EL (cell line): ENCODE measurements around the gene KISS1.

Experiments used
- DNase-seq: peaks from one replicate; pipeline ENCODE4 v3.0.0-alpha.2; 2016

Gene KISS1

GRCh38 chr1:204217648-204218000 lies 21.3 kb upstream of the KISS1 start:
- DNase-seq: no peak

DNA sequence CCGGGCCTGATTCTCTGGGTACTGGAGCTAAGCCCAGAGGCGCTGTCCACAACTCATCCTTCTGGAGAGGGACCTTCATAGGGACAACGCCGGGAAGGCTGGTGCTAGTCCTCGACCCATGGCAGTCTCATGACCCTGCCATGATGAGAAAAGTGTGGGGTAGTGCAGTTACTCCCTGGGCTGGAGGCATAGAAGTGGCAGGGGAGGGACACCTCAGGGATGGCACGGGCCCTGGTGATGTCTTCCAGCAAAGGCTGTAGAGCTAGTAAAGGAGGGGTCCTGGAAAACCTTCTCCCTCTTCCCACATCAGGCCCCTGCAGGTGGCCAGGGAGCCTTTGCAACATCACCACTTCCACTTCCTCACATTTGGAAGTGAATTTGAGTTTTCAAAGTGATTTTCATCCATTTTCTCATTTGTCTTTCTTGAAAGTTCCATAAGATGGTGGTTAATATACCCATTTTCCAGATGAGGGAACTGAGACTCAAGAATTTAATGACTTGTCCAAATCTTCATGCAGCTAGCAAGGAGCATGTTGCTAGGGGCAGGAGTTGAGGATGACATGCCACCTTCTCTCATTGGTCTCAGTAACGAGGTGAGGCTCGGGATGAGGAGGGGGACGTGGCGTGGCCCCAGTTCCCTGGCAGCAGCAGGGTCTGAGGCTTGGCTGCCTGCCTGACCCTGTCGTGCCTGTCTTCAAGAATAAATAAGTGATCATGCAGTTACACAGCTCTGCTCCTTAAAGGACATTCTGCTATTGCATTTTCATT lies 20.8 kb upstream of the KISS1 start:
- no peak for DNase-seq

GRCh38 chr1:204216236-204216635 lies 19.9 kb upstream of the KISS1 start:
- no peak for DNase-seq

DNA sequence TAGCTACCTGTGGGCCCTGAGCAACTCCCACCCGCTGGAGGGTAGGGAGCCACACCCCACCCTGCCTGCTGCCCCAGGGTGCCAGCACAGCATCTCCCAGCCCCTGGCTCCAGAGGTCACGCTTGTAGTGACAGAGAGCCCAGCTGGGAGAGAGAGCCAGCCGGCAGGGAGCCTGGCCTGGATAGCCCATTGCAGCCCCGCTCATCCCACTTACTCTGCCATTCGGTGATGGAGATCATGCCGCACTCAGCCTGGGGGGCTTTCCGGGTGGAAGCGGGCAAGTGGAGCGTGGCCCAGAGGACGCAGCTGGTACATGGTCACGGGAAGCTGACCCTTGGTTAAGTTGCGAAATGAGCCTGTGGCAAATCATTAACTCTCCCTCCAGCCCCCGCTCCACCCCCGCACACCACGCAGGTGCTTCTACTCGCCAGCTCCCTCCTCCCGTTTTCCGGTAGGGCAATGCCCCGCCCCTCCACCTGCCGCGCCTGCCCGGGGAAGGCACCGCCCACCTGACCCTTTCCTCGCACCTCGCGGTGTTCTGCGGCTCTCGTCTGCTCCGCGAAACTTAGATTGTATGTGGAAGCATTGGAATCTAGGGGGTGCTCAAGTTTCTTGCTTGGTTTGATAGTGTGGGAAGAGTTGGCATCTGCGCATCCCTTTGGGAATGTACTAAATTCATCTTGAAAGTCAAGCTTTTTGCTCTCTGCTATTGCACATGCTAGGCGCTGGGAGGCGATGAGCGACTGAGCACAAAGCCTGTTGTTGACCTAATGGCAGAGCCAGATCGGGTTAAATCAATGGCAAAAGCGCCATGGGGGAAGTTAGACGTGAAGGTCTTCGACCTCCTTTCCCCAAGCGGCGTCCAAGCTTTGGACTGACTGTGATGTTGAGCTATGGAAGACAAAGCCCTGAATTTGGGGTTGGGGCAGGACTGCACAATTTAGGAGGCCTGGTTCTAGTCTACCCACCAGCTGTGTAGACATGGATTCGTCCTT lies 17.7 kb upstream of the KISS1 start, which contains the start of gene GOLT1A:
Gene GOLT1A (minus strand): TSS at position 321 of the 995 bp plus-strand sequence. CDS start 82 bp downstream, at position 239.
- peak; percentile 86 for DNase-seq

GRCh38 chr1:204212715-204213114 lies 16.4 kb upstream of the KISS1 start:
- DNase-seq: no peak

- DNase-seq: no peak
These were observed 14.8 kb upstream of the KISS1 start for GRCh38 chr1:204211046-204211445.

DNA sequence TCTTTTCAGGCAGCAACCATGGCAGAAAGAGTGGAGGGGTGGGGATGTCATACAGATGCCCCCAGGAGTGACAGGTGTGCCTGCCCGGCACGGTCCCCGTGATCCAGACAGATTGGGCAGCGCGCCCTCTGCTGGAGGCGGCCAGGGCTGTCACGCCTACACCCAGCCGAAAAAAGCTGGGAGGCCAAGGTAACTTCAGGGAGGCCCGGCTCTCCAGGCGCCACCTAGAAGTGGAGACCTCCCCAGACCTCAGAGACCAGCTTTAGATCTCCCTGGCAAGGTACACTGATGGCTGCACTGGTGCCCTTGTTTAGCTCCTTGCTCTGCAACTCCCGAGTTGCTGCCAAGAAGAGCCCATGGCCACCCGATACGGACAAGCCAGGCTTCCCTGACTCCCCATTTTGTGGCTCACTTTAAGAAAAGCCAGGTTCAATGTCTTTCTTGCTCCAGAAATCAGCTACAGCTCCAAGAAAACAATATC lies 10.9 kb upstream of the KISS1 start:
- DNase-seq: peak; percentile 41

- DNase-seq: peak; percentile 30
These were observed 9.8 kb upstream of the KISS1 start for GRCh38 chr1:204206121-204206520.

DNA sequence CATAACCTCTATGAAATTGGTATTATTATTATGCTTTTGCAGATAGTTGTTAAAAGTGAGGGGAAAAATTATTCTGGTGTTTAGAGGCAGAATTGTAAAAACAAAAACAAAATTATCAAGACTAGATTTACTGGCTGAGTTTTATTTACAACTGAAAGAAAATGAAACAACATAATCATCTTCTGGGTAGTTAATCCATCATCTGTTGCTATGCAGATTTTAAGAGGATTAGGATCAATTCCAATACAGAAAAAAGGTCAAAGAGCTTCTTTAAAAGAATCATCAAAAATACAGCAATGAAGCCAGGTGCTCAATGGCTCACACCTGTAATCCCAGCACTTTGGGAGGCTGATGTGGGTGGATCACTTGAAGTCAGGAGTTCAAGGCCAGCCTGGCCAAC lies 9.2 kb upstream of the KISS1 start:
- DNase-seq: no peak

DNA sequence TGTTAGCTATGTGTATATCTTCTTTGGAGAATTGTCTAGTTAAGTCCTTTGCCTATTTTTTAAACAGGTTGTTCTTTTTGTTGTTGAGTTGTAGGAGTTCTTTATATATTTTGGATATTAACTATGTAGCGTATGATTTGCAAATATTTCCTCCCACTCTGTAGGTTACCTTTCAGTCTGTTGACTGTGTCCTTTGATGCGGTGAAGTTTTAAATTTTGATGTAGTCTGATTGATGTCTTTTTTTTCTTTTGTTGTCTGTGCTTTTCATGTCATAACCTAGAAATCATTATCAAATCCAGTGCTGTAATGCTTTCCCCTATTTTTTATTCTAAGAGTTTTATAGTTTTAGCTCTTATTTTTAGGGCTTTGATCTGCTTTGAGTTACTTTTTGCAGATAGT lies 8.7 kb upstream of the KISS1 start:
- no peak for DNase-seq

DNA sequence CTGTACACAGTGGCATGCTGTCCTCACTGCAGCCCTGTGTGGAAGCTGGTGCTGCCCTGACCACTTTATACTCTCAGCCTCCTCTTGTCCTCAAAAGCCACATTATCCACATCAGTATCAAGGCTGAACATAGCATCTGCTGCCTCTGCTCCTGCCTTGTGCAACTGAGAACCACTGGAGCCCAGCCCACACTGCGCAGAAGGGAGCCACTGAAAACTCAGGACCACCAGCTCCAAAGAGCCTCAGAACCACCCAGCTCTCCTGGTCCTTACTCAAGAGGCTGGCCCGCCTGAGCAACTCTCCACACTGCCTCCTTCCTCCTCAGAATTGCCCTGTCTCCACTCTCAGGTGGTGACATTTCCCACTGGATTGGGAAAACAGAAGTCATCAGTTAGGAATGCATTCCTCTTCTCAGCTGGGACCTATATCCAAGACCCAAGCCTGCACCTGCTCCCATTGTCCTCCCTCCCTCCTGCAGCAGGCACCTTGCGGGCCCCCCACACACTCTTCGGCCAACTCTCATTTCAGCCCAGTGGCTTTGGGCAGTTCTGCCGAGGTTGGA lies 7.0 kb upstream of the KISS1 start:
- DNase-seq: no peak

DNA sequence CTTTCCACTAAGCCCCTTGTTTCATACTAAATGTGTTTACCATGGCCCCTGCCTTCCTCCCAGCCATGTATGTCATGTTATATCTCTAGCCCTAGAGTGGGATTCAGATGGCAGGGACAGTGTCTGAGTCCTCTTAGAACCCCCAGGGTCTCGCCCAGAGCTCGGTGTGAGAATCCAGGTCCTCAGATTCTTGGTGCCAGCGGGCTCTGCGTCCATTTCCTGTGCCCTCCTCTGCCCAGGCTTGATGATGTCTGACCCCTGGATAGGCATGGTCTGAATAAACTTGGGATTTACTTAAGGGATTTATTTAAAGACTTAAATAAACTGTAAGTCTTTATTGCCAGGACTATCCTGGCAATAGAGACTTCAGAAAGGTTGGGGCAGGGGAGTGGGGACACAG lies 6.2 kb upstream of the KISS1 start:
- no peak for DNase-seq

DNA sequence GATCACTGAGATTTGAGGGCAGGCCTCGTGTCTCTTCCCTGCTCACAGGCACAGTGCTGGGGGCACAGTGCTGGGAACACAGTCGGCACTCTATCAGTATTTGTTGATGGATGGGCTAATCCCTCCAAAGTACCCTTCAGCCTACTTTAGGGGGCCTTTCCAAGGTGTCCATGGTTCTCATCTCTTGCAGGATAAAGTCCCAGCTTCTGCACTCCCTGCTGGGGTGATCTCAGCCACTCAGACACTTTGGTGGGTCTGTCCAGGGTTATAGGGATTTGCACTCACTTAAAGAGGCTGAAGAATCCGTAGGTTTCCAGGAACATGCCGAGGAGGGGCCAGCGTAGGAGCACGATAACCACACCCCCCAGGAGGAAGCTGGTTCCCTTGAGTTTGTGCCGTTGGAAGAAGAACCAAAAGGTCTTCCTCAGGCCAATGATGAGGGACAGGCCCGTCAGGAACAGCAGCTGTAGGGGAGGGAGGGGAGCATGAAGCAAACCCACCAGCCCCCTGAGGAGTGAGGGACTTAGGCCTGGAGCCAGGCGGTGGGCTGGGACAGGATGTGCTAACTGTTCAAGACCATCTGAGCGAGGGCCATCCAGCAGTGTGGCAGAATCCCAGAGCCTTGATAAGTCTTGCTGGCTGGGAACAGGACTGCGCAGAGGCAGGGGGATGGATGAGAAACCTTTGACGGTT lies 5.2 kb upstream of the KISS1 start:
- no peak for DNase-seq

DNA sequence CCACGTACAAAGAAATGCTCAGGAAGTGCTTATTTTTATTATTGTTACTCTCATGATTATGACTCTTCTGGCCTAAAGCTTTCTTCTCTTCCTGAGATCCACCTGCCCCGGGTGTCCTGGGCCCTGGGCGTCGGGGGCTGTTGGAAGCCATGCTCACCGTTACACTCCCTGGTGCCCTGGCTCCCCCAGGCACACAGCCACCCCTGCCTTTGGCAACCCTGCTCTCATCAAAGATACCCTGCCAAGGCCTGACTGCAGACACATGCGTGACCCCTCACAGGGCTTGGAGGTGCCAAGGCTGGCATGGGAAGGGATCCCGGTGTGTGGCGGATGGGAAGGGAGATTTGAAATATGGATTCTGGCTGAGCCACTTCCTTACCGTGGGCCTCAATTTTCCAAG lies 3.3 kb upstream of the KISS1 start:
- no peak for DNase-seq

GRCh38 chr1:204198348-204199340 lies 2.4 kb upstream of the KISS1 start:
- peak; percentile 88 for DNase-seq

GRCh38 chr1:204197068-204197467 lies 777 bp upstream of the KISS1 start:
- no peak for DNase-seq

DNA sequence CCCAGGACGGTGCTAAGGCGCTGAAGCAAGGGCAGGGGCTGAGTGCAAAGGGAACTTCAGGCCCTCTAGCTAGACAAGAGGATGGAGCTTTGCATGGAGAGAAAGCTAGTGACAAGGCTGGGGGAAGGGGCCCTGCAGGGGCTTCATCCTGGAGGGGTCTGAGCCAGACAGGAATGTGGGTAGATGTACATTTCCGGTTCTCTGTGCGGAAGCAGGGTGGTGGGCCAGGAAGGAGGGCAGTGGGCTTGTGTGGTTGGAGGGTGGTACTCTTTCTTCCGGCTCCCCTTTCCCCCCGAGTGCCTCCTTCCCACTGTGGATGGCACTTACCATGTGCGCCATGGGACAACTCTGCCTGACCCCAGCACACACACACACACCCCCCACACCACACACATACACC lies 1.5 kb downstream of the KISS1 start:
- DNase-seq: no peak

DNA sequence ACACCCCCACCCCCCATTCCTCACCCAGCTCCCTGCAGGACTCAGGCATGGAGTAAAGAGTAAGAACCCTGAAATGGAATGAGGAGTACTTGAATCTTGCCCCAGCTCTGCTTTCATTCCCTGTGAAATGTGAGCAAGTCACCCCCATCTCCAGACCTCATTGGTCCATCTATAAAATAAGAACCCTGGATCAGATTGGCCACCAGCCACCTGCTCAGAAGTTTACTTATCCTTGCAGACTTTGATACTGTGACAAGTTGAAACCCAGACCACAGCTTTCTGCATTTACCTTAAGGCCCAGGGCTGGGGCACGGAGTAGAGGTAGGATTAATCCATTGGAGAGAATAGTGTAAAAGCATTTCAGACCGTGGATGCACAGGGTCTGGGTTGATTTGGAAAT lies 2.2 kb downstream of the KISS1 start:
- no peak for DNase-seq

DNA sequence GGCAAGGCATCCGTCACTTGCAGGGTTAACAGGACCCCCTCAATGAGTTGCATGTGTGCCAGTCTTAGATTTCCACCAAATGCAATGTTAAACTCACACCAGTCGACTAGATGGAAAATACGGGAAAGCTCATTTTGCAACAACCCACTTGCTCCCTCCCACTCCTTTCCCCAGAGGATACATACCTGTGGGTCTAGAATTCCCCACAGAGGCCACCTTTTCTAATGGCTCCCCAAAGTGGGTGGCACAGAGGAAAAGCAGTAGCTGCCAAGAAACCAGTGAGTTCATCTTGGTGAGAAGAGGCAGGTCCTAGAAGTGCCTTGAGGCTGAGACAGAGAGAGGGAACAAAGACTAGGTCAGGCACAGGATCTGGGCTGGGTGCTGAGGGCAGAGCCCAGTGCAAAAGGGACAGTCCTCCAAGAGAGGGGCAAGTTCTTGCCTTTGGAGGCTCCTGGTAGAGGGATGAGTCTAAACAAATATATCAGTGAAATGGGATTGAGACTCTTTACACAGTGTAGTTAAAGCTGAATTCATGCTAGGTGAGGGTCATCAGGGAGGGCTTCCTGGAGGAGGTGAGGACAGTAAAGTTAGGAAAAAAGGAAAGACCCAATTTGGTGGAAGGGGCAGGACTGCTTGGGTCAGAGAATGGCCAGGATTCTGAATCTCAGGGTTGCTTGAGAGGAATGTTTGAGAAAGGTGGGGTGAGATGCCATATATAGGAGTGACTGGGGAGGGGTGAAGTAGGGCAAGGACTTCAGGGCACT lies 3.5 kb downstream of the KISS1 start:
- DNase-seq: no peak

GRCh38 chr1:204192046-204192445 lies 4.2 kb downstream of the KISS1 start:
- DNase-seq: no peak

DNA sequence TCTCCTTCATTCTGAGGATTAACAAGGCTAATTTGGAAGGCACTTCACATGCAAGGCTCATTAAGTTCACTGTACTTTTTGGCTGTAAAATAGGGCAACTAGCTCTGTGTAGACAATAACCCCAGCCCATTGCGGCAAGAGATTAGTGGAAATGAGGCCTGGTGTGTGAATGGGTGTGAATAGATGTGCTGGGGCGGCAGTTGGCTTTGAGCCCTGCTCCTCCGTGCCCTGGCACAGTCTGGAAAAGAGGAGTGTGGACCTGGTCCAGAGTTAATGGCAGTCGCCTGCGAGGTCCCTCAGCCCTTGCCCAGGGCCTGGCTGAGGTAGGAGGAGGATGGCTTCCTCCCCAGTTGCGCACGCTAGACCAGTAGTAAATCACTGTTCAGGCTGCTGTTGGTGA lies 4.8 kb downstream of the KISS1 start:
- DNase-seq: no peak
